NOMO-1 treated with DMSO at 0.1 percent for 48 hours (cell line): ENCODE data around the gene UBLCP1.
"Not testable (repeated sequence)": the region's sequence is repeated elsewhere in the genome, so short reads cannot be mapped to it uniquely, and the experiment has no call there.

Source experiments
- DNase-seq: peaks from one replicate; lab custom pipeline; 2025; ENCODE audit not compliant: unreplicated experiment; lab: John Stamatoyannopoulos, UW

Gene UBLCP1

GRCh38 chr5:159249158-159249557 is 13.9 kb upstream of the UBLCP1 start:
- no peak for DNase-seq

DNA sequence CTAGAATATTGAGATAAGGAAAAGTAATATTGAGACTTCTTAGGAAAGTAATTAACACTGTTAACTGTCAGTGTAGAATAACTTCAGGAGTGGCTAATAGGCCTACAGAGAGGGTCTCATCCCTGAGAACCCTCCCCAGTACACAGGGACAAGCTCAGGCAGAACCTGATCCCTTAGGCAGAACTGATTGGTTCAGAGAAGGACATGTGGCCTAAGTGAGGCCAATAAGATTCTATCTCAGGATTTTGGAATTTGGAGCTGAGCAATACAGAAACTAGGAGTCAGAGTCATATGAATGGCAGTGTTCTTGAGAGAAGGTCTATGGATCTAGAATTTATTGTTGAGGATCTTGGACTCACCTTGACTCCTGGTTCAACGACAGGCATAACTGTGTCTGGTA is 10.9 kb upstream of the UBLCP1 start:
- no peak for DNase-seq

DNA sequence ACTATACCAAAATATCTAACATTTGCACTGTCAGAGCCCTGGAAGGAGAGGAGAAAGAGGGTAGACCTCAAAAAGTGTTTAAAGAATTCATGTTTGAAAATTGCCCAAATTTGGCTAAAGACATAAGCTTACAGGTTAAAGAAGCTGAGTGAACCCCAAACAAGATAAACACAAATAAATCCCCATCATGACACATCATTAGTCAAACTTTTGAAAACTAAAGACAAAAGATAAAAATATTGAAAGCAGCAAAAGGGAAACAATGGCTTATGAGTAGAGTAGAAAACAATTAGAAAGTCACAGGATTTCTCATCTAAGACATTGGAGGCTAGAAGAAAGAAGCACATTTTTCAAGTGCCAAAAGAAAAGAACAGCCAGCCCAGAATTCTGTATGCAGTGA is 6.1 kb upstream of the UBLCP1 start:
- no peak for DNase-seq

DNA sequence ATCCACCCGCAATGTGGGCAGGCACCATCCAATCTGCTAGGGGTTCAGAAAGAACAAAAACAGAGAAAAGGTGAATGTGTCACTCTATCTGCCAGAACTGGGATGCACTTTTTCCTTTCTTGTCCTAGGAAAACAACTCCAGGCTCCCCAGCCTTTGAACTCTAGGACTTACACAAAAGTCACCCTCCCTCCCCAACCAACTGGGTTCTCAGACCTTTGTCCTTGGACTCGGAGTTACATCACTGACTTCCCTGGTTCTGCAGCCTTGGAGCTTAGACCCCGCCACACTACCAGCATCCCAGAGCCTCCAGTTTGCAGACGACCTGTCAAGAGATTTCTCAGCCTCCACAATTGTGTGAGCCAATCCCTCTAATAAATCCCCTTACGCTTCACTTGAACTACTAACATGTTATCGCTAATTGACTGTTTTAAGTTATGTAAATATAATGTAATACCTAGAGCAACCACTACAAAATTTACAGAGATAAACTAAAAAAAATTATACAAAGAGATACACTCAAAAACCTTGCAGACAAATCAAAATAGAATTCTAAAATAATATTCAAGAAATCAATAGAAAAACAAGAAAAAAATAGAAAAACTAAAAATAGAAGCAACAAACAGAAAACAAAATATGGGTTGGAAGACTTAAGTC is 5.3 kb upstream of the UBLCP1 start:
- DNase-seq: no peak

DNA sequence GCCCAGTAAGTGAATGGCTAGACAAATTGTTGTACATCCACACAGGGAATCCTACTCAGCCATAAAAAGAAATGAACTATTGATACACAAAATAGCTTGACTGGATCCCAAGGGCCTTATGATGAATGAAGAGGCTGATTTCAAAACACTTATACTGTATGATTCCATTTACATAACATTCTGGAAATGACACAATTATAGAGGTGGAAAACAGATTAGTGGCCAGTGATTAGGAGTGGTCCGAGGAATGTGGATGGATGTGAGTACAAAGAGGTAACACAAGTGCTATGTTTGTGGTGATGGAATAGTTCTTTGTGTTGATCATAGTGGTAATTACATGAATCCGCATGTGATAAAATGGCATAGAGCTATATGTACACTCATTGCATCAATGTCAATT is 4.7 kb upstream of the UBLCP1 start:
- no peak for DNase-seq

DNA sequence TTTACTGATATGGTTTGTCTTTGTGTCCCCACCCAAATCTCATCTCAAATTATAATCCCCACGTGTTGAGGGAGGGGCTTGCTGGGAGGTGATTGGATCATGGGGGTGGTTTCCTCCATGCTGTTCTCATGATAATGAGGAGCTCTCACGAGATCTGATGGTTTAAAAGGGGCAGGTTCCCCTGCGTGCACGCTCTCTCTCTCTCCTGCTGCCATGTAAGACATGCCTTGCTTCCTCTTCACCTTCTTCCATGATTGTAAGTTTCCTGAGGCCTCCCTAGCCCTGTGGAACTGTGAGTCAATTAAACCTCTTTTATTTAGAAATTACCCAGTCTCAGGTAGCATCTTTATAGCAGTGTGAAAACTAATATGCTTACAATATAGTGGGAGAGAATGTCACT is 2.9 kb upstream of the UBLCP1 start:
- DNase-seq: not testable (repeated sequence)

- peak; percentile 52 for DNase-seq
Observed at GRCh38 chr5:159262472-159262858, 625 bp upstream of the UBLCP1 start.

- DNase-seq: no peak
Observed at GRCh38 chr5:159263569-159263905, 447 bp downstream of the UBLCP1 start.

DNA sequence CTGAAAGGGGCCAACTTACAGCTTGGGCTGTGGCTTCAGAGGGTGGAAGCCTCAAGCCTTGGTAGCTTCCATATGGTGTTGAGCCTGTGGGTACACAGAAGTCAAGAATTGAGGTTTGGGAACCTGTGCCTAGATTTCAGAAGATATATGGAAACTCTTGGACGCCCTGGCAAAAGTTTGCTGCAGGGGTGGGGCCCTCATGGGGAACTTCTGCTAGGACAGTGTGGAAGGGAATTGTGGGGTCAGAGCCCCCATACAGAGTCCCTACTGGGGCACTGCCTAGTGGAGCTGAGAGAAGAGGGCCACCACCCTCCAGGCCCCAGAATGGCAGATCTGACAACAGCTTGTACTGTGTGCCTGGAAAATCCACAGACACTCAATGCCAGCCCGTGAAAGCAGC is 3.7 kb downstream of the UBLCP1 start:
- DNase-seq: not testable (repeated sequence)

- no peak for DNase-seq
Observed at GRCh38 chr5:159269723-159270122, 6.6 kb downstream of the UBLCP1 start.

DNA sequence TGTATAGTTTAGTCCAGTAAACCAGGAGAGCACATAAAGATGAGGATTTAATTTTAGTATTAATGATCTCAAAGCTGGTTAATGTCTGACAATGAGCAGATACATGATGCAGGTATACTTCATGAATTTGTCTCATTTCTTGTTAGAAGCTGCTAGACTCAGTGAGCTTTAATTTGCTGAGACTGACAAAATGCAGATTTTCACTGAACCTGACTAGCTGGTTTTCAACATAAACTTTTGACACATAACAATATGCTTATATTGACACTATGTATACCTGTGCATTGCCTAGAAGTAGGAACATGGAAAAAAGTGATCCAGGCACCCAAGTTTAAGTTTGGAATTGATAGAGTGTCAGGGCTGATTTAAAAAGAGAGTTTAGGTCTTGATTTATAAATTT is 10.8 kb downstream of the UBLCP1 start:
- DNase-seq: no peak

DNA sequence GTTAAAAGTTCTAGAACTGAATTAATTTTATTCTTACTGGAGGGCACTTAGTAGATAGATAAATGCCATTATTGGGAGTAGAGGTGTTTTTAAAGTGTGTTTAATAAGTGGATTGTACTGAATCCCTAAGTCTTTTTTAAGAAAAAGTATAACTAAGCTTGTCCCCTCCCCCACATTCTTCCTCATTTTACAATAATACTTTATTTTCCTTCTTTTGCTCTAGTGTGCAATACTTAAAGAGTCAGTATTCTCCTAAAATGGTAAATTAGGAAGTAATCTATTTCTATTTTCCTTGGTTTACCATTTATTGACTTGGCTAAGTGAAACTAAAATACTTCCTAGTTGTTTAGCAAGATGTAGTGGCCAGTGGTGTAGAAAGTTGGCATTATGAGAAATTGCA is 11.6 kb downstream of the UBLCP1 start:
- no peak for DNase-seq

- peak; percentile 51 for DNase-seq
Observed at GRCh38 chr5:159286420-159287035, 23.4 kb downstream of the UBLCP1 start.

DNA sequence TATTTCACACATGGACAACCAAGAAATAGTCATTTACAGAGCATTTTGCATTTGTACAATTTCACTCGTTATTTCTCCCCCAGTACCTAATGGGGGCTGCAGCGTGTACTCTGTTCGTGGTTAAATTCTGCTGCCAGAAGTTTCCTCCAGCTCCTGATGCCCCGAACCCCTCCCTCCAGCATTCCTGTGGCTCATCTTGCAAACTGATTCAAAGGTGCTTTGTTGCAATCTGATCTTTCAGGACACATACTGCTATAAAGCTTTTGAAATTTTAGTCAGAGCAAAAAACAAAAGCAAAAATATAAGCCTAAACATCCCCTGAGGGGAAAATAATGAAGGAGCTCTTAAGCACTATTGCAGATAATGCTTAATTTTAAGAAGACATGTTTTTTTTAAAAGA is 27.7 kb downstream of the UBLCP1 start:
- no peak for DNase-seq

GRCh38 chr5:159294921-159295320 is 31.8 kb downstream of the UBLCP1 start:
- DNase-seq: no peak

DNA sequence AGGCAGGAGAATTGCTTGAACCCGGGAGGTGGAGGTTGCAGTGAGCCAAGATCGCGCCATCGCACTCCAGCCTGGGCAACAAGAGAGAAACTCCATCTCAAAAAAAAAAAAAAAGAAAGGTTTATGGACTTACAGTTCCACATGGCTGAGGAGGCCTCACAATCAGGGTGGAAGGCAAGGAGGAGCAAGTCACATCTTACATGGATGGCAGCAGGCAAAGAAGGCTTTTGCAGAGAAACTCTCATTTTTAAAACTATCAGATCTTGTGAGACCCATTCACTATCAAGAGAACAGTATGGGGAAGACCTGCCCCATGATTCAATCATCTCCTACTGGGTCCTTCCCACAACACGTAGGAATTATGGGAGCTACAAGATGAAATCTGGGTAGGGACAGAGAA is 34.2 kb downstream of the UBLCP1 start:
- not testable (repeated sequence) for DNase-seq

GRCh38 chr5:159301466-159301865 is 38.4 kb downstream of the UBLCP1 start:
- no peak for DNase-seq

DNA sequence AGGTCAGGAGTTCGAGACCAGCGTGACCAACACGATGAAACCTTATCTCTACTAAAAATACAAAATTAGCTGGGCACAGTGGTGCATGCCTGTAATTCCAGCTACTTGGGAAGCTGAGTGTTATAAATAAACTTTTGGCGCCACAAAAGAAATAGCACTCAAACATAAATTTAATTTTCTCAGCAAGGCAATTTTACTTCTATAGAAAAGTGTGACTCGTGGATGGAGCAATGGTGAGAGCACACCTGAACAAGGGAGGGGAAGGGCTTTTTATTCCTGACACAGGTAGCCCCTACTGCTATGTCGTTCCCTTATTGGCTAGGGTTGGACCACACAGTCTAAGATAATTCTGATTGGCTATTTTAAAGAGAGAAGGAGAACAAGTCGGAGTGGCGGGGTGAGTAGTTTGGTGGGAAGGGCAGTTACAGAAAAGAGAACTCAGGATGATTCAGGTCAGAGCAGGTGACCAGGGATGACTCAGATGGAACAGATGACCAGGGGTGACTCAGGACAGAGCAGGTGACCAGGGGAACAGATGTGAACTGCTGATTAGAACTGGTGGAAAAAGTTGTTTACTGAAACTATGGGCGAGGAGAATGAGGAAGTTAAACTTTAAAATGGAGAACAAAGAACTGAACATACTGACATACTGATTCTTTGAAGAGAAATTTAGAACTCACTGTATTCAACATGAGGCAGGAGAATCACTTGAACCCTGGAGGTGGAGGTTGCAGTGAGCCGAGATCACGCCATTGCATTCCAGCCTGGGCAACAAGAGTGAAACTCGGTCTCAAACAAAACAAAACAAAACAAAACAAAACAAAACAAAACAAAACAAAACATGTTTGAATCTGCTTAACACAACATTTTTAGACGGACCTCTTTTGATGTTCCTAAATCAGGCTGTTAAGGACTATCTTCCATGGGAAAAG is 39.1 kb downstream of the UBLCP1 start:
- peak; percentile 50 for DNase-seq

GRCh38 chr5:159303286-159303685 is 40.2 kb downstream of the UBLCP1 start:
- no peak for DNase-seq

DNA sequence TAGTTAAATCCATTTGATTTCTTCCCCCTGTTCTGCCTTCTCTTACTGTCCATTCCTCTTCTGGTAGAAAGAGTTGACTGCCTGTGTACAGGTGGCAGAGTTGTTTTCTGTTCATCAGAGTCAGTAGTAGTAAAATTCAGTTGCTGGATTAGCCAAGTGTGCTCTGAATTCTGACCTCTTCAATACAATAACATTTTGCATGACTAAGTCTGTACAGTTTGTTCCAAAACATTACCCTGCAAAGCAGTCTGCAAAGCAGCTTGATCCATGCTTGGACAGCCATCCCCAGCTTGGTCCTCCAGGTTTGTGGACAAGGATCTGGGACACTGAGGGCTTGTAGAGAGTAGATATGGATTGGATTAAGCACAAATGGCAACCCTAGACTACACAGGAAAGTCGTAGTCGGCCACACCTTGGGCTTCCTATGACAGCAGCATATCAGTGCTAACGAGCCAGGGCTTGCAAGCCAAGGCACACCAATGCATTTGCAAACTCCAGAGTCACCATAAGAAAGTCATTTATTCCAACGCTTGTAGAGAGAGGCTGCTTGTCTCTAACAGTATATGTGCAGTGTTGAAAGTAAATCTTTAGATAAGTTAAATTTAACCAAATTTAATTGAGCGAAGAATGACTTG is 42.0 kb downstream of the UBLCP1 start:
- DNase-seq: no peak

DNA sequence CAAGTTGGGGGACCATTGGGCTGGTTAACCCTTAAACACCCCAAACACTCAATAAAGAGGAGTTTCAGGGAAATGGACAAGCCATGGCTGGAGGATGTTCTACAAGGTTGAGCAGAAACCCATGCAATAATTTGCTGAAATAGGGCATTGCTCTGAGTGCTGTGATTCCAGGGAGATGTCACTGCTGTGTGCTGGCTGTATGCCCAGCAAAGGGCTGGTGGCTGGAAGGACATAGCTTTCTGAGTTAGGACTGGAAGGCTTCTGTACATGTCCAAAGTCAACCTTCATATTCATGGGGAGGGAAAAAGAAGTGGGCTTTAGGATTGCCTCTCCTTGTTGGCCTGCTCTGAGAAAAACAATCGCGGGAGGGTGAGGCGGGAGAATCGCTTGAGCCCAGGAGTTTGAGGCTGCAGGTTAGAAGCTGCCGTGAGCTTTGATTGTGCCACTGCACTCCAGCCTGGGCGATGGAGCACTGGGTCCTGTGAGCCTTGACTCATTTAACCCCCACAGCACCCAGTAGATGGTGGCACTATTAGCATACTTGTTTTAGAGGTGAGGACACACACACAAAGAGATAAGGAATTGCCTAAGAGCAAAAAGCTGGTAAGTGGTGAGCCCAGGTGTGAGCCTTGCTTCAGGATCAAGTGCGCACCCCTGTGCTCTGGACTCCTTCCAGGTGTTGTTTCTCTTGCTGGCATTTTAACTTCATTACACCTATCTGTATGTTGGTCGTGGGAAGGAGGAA is 46.8 kb downstream of the UBLCP1 start:
- no peak for DNase-seq
